HG03575 (cell line): Measurements from ENCODE around the gene PIEZO1.

Experiments used
- ATAC-seq: cut with Tn5 transposase; IDR thresholded peaks from one replicate; pipeline ENCODE4 v1.9.1; 2021; ENCODE audit not compliant: unreplicated experiment, insufficient number of reproducible peaks, low FRiP score; ENCODE audit errors: extremely low read depth

The PIEZO1 gene

GRCh38 chr16:88817785-88818574 lies 33.0 kb upstream of the PIEZO1 start:
- no peak for ATAC-seq

GRCh38 chr16:88816736-88817535 lies 31.9 kb upstream of the PIEZO1 start:
- no peak for ATAC-seq

GRCh38 chr16:88815901-88816589 lies 31.0 kb upstream of the PIEZO1 start:
- ATAC-seq: no peak

DNA sequence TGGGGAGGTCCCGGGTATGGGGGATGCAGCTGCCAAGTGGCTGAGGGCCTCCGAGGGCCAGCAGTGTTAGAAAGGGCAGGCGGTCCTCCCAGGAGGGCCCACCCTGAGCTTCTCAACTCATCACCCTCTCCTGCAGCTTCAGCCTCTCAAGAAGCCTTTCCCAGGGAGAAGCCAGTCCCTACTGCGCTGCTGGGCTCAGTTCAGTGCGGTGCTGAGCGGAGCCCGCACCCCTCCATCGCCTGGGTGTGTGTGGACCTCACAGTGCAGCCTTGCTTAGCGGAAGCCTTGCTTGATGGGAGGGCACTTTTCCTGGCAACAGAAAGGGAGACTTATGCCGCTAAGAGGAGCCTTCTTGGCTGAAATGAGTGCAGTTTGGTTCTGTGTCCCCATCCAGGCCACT lies 30.2 kb upstream of the PIEZO1 start:
- no peak for ATAC-seq

GRCh38 chr16:88814144-88814502 lies 29.1 kb upstream of the PIEZO1 start:
- ATAC-seq: no peak

DNA sequence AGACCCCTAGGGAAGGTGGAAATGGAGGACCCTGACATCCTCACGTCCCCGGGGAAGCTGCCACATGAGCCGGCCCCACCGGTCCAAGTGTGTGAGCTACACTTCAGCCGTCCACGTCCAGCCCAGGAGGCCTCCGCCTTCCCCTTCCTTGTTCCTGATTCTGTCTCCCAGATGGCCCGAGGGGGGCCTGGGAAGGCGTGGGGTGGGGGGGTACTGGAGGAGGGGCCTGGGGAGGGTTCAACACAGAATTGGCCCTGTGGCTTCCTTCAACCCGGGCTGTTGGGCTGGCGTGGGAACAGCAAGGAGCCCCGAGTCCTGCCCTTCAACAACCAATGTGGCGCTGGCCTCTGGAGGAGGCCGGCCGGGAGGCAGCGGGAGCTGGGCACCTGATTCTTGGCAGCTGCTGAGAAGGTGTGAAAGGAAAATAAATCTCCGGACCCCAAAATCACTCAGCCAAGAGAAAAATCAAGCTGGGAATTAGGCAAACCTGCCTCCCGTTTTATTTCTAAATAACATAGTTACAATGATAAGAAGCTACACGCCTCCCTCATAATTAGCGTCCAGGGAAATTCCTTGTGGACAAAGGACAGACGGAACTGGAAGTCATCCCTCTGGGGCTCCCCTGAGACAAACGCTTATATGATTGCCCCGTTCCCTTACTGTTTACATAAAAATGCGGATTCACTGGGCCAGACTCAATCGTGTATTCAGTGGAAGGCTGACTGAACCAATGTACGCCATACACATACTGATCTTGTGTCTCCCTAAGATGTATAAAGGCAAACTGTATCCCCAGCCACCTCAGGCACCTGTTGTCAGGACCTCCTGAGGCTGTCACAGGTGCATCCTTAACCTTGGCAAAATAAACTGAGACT lies 28.5 kb upstream of the PIEZO1 start:
- ATAC-seq: no peak

GRCh38 chr16:88812513-88813268 lies 27.7 kb upstream of the PIEZO1 start:
- ATAC-seq: no peak

DNA sequence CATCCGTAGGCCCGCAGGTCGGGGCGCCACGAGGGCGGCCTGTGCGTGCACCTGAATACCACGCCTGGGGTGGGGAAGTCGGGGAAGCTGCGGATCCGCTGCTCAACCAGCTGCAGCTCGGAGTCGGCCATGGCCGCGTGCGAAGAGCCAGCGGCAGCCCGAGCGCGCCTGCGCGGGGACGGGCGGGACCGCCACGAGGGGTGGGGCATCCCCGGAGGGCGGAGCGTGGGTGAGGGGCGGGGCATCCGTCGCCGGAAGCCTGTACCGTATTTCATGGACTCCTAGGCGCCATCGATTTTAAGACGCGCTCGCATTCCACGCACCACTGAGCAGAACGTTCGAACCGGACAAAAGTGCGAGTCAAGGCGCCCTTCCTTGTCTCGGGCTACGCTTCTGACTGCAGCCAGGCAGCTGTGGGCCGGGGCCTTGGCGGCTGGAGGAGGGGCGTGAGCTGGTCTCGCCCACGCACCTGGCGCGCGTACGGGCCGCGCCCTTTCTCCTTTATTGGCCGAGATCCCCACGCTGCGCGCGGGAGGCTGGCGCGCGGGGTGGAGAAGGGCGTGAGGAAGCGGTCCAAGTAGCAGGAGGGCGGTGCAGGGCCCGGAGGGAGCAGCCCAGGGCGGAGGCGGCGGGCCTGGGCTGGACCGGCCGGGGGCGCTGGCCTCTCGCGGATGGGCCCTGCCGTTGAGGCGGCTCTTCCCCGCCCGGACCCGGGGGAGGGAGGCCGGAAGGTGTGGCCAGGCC lies 26.9 kb upstream of the PIEZO1 start, which contains the start of gene APRT:
APRT (minus strand) TSS at position 160 of the 744 bp plus-strand sequence; CDS start at position 131, 29 bp downstream.
- ATAC-seq: no peak

- no peak for ATAC-seq
Measured at GRCh38 chr16:88810912-88811768, 26.1 kb upstream of the PIEZO1 start.

DNA sequence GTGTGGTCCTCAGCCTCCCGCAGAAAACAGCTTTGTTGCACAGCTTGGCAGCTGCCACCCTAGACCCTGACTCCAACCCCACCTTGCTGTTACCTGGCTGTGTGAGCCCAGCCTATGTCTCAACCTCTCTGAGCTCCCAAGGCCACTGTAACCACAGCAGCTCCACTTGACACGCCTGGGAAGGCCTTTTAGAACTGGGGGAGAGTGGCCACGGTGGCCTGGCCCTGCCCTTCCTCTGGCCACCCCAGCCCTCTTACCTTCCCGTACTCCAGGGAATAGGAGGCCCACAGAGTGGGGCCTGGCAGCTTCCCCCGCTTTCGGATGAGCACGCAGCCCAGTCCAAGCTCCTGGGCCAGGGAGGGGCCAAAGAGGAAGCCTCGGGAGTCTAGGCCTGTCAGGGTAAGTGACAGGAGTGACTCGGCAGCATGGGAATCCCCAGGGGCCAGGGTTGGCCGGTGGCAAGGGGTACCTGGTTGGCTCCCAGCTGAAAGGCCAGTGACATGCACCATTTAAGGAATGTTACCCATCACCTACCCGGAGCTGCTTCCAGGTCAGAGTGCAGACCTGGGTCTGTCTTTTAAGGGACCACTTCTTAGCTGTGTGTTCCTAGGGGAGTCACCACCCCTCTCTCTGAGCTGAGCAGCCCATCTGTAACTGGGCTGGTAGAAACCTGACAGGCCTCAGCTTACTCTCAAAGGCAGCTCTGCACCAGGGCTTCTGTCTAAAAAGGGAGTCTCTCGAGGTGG lies 25.3 kb upstream of the PIEZO1 start:
- no peak for ATAC-seq

DNA sequence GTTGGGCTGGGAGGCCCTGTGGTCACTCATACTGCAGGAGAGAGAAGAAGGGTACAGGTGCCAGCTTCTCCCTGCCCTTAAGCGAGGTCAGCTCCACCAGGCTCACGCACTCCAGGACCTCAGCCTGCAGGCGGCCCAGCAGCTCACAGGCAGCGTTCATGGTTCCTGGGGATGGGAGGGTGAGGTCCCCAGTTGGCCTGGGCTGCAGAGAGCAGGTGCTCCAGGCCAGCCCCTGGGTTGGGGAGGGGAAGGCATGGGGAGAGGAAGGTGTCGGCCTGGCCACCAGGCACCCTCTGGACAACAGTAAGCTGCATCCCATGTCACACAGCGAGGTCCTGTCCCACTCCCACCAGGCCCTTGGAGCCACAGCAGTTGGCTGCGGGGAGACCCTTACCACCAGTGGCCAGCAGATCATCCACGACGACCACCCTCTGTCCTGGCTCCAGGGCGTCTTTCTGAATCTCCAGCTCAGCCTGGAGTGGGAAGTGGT lies 24.7 kb upstream of the PIEZO1 start:
- ATAC-seq: no peak

- ATAC-seq: no peak
Measured at GRCh38 chr16:88809068-88809675, 24.2 kb upstream of the PIEZO1 start.

DNA sequence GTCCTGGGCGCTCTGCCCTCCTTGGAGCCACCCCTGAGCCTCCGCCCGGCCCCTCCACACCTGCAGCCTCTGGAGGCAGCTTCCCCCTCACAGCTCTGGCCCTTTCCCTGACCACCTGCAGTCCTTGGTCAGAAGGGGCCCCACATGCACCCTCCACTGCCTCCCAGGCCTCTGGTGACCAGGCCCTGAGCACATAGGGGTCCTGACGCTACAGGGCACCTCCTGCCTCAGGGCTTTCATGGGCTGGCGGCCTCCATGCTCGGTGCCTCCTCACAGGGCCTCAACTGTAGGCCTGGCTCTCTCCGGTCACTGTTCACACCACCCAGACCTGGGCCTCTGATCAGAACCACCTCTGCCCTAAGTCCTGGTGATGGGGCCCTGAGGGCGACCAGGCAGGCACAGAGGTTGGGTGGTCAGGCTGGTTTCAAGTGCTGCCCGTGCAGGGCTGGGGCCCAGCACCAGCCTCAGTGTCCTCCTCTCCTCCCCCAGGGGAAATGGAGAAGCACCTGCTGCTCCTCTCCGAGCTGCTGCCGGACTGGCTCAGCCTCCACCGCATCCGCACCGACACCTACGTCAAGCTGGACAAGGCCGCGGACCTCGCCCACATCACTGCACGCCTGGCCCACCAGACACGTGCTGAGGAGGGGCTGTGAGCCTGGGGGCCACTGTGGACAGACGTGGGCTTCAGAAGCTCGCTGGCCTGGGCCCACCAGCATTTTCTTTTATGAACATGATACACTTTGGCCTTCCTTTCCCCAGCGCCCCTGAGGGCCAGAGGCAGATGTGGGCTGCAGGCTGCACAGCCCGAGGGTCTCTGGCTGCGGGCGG lies 22.8 kb upstream of the PIEZO1 start:
- no peak for ATAC-seq

DNA sequence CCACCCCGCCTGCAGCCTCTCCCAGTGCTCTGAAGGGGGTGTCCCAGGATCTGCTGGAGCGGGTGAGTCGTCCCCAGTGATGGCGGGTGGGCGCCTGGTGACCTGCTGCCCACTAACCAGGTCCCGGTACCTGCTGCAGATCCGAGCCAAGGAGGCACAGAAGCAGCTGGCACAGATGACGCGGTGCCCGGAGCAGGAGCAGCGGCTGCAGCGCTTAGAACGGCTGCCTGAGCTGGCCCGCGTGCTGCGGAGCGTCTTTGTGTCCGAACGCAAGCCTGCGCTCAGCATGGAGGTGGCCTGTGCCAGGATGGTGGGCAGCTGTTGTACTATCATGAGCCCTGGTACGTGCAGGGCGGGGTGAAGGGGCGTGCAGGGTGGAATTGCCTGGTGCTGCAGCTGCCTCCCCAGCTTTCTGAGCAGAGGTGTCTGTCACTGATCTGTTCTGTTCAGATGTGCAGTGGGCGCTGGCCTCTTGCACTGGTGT lies 22.2 kb upstream of the PIEZO1 start:
- ATAC-seq: no peak
